Measurements from ENCODE around the gene ZFR.

The ZFR gene

DNA sequence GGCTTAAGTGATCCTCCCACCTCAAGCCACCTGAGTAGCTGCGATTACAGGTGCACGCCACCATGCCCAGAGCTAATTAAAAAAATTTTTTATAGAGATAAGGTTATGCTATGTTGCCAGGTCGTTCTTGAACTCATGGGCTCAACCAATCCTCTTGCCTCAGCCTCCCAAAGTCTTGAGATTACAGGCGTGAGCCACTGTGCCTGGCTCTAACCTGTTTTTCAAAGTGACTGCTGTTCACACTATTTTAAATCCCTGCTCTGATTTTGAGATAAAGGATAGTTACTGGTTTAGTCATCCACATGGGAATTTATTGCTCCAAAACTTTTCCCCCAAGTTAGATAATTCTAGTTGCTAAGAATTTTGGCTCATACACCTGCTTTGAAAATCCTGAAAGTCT is 83.6 kb downstream of the ZFR start:
- TF ChIP-seq, protein P1, sequence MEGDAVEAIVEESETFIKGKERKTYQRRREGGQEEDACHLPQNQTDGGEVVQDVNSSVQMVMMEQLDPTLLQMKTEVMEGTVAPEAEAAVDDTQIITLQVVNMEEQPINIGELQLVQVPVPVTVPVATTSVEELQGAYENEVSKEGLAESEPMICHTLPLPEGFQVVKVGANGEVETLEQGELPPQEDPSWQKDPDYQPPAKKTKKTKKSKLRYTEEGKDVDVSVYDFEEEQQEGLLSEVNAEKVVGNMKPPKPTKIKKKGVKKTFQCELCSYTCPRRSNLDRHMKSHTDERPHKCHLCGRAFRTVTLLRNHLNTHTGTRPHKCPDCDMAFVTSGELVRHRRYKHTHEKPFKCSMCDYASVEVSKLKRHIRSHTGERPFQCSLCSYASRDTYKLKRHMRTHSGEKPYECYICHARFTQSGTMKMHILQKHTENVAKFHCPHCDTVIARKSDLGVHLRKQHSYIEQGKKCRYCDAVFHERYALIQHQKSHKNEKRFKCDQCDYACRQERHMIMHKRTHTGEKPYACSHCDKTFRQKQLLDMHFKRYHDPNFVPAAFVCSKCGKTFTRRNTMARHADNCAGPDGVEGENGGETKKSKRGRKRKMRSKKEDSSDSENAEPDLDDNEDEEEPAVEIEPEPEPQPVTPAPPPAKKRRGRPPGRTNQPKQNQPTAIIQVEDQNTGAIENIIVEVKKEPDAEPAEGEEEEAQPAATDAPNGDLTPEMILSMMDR (conservative IDR thresholded peaks at IDR 0.05; ENCODE audit: low read depth, low read length) = no peak
- no peak overlapping the region for H3K4me3 ChIP-seq (ENCODE audit: low read length)
- DNase-seq (ENCODE audit: low read depth) = peak; percentile 16

- H3K4me3 ChIP-seq (ENCODE audit: low read length) = no peak overlapping the region
- no peak for DNase-seq (ENCODE audit: low read depth)
- TF ChIP-seq, protein P1 (conservative IDR thresholded peaks at IDR 0.05; ENCODE audit: low read depth, low read length) = no peak
Measured at GRCh38 chr5:32358611-32359010, 85.9 kb downstream of the ZFR start.

- H3K4me3 ChIP-seq (ENCODE audit: low read length) = no peak overlapping the region
- TF ChIP-seq, protein P1 (conservative IDR thresholded peaks at IDR 0.05; ENCODE audit: low read depth, low read length) = no peak
- no peak for DNase-seq (ENCODE audit: low read depth)
Measured at GRCh38 chr5:32357658-32358057, 86.9 kb downstream of the ZFR start.

- H3K4me3 ChIP-seq (ENCODE audit: low read length) = no peak overlapping the region
- DNase-seq (ENCODE audit: low read depth) = no peak
- TF ChIP-seq, protein P1 (conservative IDR thresholded peaks at IDR 0.05; ENCODE audit: low read depth, low read length) = no peak
Measured at GRCh38 chr5:32355686-32356085, 88.9 kb downstream of the ZFR start.

GRCh38 chr5:32353420-32353819 is 91.1 kb downstream of the ZFR start:
- no peak for DNase-seq (ENCODE audit: low read depth)
- TF ChIP-seq, protein P1 (conservative IDR thresholded peaks at IDR 0.05; ENCODE audit: low read depth, low read length) = no peak
- no peak overlapping the region for H3K4me3 ChIP-seq (ENCODE audit: low read length)

DNA sequence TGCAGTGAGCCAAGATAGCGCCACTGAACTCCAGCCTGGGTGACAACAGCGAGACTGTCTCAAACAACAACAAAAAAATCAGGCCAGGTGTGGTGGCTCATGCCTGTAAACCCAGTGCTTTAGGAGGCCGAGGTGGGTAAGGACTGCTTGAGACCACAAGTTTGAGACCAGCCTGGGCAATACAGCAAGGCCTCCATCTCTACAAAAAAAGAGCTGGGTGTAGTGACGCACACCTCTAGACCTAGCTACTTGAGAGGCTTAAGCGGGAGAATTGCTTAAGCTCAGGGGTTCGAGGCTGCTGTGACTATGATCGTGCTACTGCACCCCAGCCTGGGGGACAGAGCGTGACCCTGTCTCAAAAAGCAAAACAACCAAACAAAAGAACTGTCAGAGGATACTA is 91.9 kb downstream of the ZFR start:
- TF ChIP-seq, protein P1 (conservative IDR thresholded peaks at IDR 0.05; ENCODE audit: low read depth, low read length) = no peak
- no peak overlapping the region for H3K4me3 ChIP-seq (ENCODE audit: low read length)
- DNase-seq (ENCODE audit: low read depth) = no peak

GRCh38 chr5:32346869-32347268 is 97.7 kb downstream of the ZFR start:
- H3K4me3 ChIP-seq (ENCODE audit: low read length) = no peak overlapping the region
- DNase-seq (ENCODE audit: low read depth) = no peak
- TF ChIP-seq, protein P1 (conservative IDR thresholded peaks at IDR 0.05; ENCODE audit: low read depth, low read length) = no peak
